WTC11 (cell line): ENCODE data around the gene MYO16. TPM values are rescaled to one million over a fixed set of nuclear protein-coding genes. Genes with fewer than 3 reads are reported as not detected.

Experiments used
- ATAC-seq: fragments of 200-7000 bp; cut with Tn5 transposase; 2 replicates; pipeline ENCODE4 v1.10.0; 2021; ENCODE audit warnings: mild to moderate bottlenecking, moderate library complexity
- CTCF ChIA-PET: fragments of 300-600 bp; sonication (Branson Sonifier 250); formaldehyde crosslinking; loops from one replicate; lab custom pipeline; 2021; ENCODE audit warnings: antibody characterized with exemption; lab: Charles Lee
- POLR2A ChIA-PET: fragments of 350-600 bp; sonication (Branson Sonifier 250); formaldehyde crosslinking; loops from one replicate; lab custom pipeline; 2021; ENCODE audit warnings: antibody characterized with exemption; lab: Charles Lee
- DNase-seq: peaks from one replicate; pipeline ENCODE4 v3.0.0; 2021; ENCODE audit warnings: low spot score
- H3K27ac Mint-ChIP-seq: 2 replicates; pipeline ENCODE4 v1.8.0; 2021; ENCODE audit warnings: mixed read lengths
- H3K27me3 Mint-ChIP-seq: 2 replicates; pipeline ENCODE4 v1.8.0; 2021; ENCODE audit warnings: low read depth, mild to moderate bottlenecking, moderate library complexity, mixed read lengths
- H3K36me3 Mint-ChIP-seq: 2 replicates; pipeline ENCODE4 v1.8.0; 2021; ENCODE audit warnings: mixed read lengths
- H3K4me1 Mint-ChIP-seq: 2 replicates; pipeline ENCODE4 v1.8.0; 2022; ENCODE audit warnings: mixed read lengths
- H3K4me3 Mint-ChIP-seq: 2 replicates; pipeline ENCODE4 v1.8.0; 2021; ENCODE audit warnings: mild to moderate bottlenecking, moderate library complexity, mixed read lengths
- H3K9me3 Mint-ChIP-seq: 2 replicates; pipeline ENCODE4 v1.8.0; 2021; ENCODE audit warnings: mixed read lengths
- ARID4B ChIP-seq: sonication (generic); formaldehyde crosslinking; IDR thresholded peaks from 2 replicates; pipeline ENCODE4 v1.8.0; 2023; ENCODE audit warnings: missing genetic modification reagents, mild to moderate bottlenecking, borderline replicate concordance
- CDX4 ChIP-seq: fragments of 250-450 bp; sonication (Bioruptor Pico); IDR thresholded peaks from 2 replicates; pipeline ENCODE4 v1.9.0; 2021; ENCODE audit warnings: moderate library complexity, mild to moderate bottlenecking, inconsistent platforms, borderline replicate concordance
- ETV6 ChIP-seq: sonication (generic); formaldehyde crosslinking; IDR thresholded peaks from 2 replicates; pipeline ENCODE4 v1.8.1; 2022; ENCODE audit warnings: mild to moderate bottlenecking, missing genetic modification reagents
- FOXJ3 ChIP-seq: sonication (generic); formaldehyde crosslinking; IDR thresholded peaks from 2 replicates; pipeline ENCODE4 v1.9.0; 2021; ENCODE audit warnings: missing genetic modification reagents, mild to moderate bottlenecking, borderline replicate concordance
- FOXK1 ChIP-seq: sonication (generic); formaldehyde crosslinking; IDR thresholded peaks from 2 replicates; pipeline ENCODE4 v1.8.0; 2022; ENCODE audit warnings: mild to moderate bottlenecking, moderate library complexity, missing genetic modification reagents
- FOXP1 ChIP-seq: sonication (generic); formaldehyde crosslinking; IDR thresholded peaks from 2 replicates; pipeline ENCODE4 v1.8.0; 2022; ENCODE audit warnings: missing genetic modification reagents, mild to moderate bottlenecking, moderate library complexity, borderline replicate concordance
- GABPB1 ChIP-seq: sonication (generic); formaldehyde crosslinking; IDR thresholded peaks from 2 replicates; pipeline ENCODE4 v1.8.1; 2023; ENCODE audit warnings: mild to moderate bottlenecking, missing genetic modification reagents
- NR1H2 ChIP-seq: sonication (generic); formaldehyde crosslinking; IDR thresholded peaks from 2 replicates; pipeline ENCODE4 v1.9.0; 2021; ENCODE audit warnings: mild to moderate bottlenecking, moderate library complexity, missing genetic modification reagents
- PRDM15 ChIP-seq: sonication (generic); formaldehyde crosslinking; IDR thresholded peaks from 2 replicates; pipeline ENCODE4 v1.8.0; 2022; ENCODE audit warnings: missing genetic modification reagents
- RORB ChIP-seq: fragments of 250-450 bp; sonication (Bioruptor Pico); IDR thresholded peaks from 2 replicates; pipeline ENCODE4 v1.9.0; 2021; ENCODE audit warnings: mild to moderate bottlenecking
- TEAD4 ChIP-seq: sonication (generic); formaldehyde crosslinking; IDR thresholded peaks from 2 replicates; pipeline ENCODE4 v1.8.0; 2022; ENCODE audit warnings: mild to moderate bottlenecking, missing genetic modification reagents
- ZNF121 ChIP-seq: sonication (generic); formaldehyde crosslinking; IDR thresholded peaks from 2 replicates; pipeline ENCODE4 v1.8.0; 2023; ENCODE audit warnings: missing genetic modification reagents
- ZNF416 ChIP-seq: fragments of 250-450 bp; sonication (Bioruptor Pico); IDR thresholded peaks from 2 replicates; pipeline ENCODE4 v1.9.0; 2021; ENCODE audit warnings: mild to moderate bottlenecking, inconsistent platforms
- total RNA-seq: library from RNA; stranded (reverse); gene quantifications from 3 replicates; pipeline ENCODE4 v1.2.3, GENCODE V29; 2021
- TF ChIP-seq, protein P1 (sequence below): fragments of 250-450 bp; sonication (Bioruptor Pico); IDR thresholded peaks from 2 replicates; pipeline ENCODE4 v1.9.0; 2021; ENCODE audit warnings: mild to moderate bottlenecking
- TF ChIP-seq, protein P2 (sequence below): sonication (generic); formaldehyde crosslinking; IDR thresholded peaks from 2 replicates; pipeline ENCODE4 v1.8.1; 2022; ENCODE audit warnings: missing genetic modification reagents, borderline replicate concordance
- TF ChIP-seq, protein P3 (sequence below): sonication (generic); formaldehyde crosslinking; IDR thresholded peaks from 2 replicates; pipeline ENCODE4 v1.8.0; 2022; ENCODE audit warnings: mild to moderate bottlenecking, missing genetic modification reagents
- TF ChIP-seq, protein P4 (sequence below): fragments of 250-450 bp; sonication (Bioruptor Pico); IDR thresholded peaks from 2 replicates; pipeline ENCODE4 v1.9.0; 2021; ENCODE audit warnings: mild to moderate bottlenecking

MYO16 gene
- total RNA-seq, 1 experiment from 2014 or later: 0.09 TPM

GRCh38 chr13:108705031-108705430 is 75.6 kb downstream of the MYO16 start:
- CTCF ChIA-PET: no interaction called here
- peaks cover 6% of the 10 kb centered on the region for H3K36me3 Mint-ChIP-seq
- TF ChIP-seq ZNF416: no peak
- no peak for TF ChIP-seq PRDM15 (CRISPR knock-in tag)
- TF ChIP-seq FOXP1 (CRISPR knock-in tag): no peak
- TF ChIP-seq ZNF121 (CRISPR knock-in tag): no peak
- TF ChIP-seq TEAD4: no peak
- no peak for TF ChIP-seq FOXK1
- TF ChIP-seq RORB: no peak
- TF ChIP-seq ARID4B (CRISPR knock-in tag): no peak
- no peak for TF ChIP-seq ETV6 (CRISPR knock-in tag)
- no peak for TF ChIP-seq FOXJ3 (CRISPR knock-in tag)
- TF ChIP-seq NR1H2 (CRISPR knock-in tag): no peak
- TF ChIP-seq, protein P1, sequence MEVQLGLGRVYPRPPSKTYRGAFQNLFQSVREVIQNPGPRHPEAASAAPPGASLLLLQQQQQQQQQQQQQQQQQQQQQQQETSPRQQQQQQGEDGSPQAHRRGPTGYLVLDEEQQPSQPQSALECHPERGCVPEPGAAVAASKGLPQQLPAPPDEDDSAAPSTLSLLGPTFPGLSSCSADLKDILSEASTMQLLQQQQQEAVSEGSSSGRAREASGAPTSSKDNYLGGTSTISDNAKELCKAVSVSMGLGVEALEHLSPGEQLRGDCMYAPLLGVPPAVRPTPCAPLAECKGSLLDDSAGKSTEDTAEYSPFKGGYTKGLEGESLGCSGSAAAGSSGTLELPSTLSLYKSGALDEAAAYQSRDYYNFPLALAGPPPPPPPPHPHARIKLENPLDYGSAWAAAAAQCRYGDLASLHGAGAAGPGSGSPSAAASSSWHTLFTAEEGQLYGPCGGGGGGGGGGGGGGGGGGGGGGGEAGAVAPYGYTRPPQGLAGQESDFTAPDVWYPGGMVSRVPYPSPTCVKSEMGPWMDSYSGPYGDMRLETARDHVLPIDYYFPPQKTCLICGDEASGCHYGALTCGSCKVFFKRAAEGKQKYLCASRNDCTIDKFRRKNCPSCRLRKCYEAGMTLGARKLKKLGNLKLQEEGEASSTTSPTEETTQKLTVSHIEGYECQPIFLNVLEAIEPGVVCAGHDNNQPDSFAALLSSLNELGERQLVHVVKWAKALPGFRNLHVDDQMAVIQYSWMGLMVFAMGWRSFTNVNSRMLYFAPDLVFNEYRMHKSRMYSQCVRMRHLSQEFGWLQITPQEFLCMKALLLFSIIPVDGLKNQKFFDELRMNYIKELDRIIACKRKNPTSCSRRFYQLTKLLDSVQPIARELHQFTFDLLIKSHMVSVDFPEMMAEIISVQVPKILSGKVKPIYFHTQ (CRISPR knock-in tag): no peak
- TF ChIP-seq, protein P2, sequence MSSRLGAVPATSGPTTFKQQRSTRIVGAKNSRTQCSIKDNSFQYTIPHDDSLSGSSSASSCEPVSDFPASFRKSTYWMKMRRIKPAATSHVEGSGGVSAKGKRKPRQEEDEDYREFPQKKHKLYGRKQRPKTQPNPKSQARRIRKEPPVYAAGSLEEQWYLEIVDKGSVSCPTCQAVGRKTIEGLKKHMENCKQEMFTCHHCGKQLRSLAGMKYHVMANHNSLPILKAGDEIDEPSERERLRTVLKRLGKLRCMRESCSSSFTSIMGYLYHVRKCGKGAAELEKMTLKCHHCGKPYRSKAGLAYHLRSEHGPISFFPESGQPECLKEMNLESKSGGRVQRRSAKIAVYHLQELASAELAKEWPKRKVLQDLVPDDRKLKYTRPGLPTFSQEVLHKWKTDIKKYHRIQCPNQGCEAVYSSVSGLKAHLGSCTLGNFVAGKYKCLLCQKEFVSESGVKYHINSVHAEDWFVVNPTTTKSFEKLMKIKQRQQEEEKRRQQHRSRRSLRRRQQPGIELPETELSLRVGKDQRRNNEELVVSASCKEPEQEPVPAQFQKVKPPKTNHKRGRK (CRISPR knock-in tag): no peak
- no peak for TF ChIP-seq GABPB1 (CRISPR knock-in tag)
- TF ChIP-seq, protein P3, sequence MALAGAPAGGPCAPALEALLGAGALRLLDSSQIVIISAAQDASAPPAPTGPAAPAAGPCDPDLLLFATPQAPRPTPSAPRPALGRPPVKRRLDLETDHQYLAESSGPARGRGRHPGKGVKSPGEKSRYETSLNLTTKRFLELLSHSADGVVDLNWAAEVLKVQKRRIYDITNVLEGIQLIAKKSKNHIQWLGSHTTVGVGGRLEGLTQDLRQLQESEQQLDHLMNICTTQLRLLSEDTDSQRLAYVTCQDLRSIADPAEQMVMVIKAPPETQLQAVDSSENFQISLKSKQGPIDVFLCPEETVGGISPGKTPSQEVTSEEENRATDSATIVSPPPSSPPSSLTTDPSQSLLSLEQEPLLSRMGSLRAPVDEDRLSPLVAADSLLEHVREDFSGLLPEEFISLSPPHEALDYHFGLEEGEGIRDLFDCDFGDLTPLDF (CRISPR knock-in tag): no peak
- TF ChIP-seq, protein P4, sequence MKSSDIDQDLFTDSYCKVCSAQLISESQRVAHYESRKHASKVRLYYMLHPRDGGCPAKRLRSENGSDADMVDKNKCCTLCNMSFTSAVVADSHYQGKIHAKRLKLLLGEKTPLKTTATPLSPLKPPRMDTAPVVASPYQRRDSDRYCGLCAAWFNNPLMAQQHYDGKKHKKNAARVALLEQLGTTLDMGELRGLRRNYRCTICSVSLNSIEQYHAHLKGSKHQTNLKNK (CRISPR knock-in tag): no peak
- TF ChIP-seq CDX4 (CRISPR knock-in tag): no peak
- H3K27ac Mint-ChIP-seq: no peak overlapping the region
- H3K4me1 Mint-ChIP-seq: peaks cover 8% of the 10 kb centered on the region; the same call in 1 of the 2 replicates
- H3K27me3 Mint-ChIP-seq: no peaks in the 10 kb centered on the region
- POLR2A ChIA-PET: no interaction called here
- DNase-seq: no peak
- no peak for ATAC-seq
- no peak overlapping the region for H3K4me3 Mint-ChIP-seq
- H3K9me3 Mint-ChIP-seq: peaks cover 11% of the 10 kb centered on the region
